Trophoblast cell (in vitro differentiated cells and primary cell): Measurements from ENCODE around the gene SLC66A3.

Source experiments
- DNase-seq, 2 donors: peaks; one replicate each; pipeline ENCODE4 v3.0.0-alpha.2; 2016
- H2AFZ ChIP-seq: 2 replicates; pipeline ENCODE4 v1.6.1; 2013; ENCODE audit warnings: low read length, moderate library complexity, mild to moderate bottlenecking; ENCODE audit not compliant: insufficient read depth, poor library complexity
- H2AK5ac ChIP-seq: 2 replicates; pipeline ENCODE4 v1.6.1; 2013; ENCODE audit warnings: mild to moderate bottlenecking, low read length
- H2BK120ac ChIP-seq: 2 replicates; pipeline ENCODE4 v1.6.1; 2013; ENCODE audit warnings: low read length, mild to moderate bottlenecking, moderate library complexity; ENCODE audit not compliant: insufficient read depth, poor library complexity
- H2BK12ac ChIP-seq: 2 replicates; pipeline ENCODE4 v1.6.1; 2013; ENCODE audit warnings: mild to moderate bottlenecking, low read length, moderate library complexity
- H2BK5ac ChIP-seq: 2 replicates; pipeline ENCODE4 v1.6.1; 2013; ENCODE audit warnings: low read length, low read depth, moderate library complexity, mild to moderate bottlenecking; ENCODE audit not compliant: poor library complexity
- H3K14ac ChIP-seq: 2 replicates; pipeline ENCODE4 v1.6.1; 2013; ENCODE audit warnings: mild to moderate bottlenecking, low read length
- H3K18ac ChIP-seq: 2 replicates; pipeline ENCODE4 v1.6.1; 2013; ENCODE audit warnings: mild to moderate bottlenecking, low read length
- H3K23ac ChIP-seq: 2 replicates; pipeline ENCODE4 v1.6.1; 2013; ENCODE audit warnings: low read length
- H3K27ac ChIP-seq: 2 replicates; pipeline ENCODE4 v1.5.1; 2013; ENCODE audit warnings: low read depth, mild to moderate bottlenecking, inconsistent platforms, low read length, moderate library complexity
- H3K27me3 ChIP-seq: 2 replicates; pipeline ENCODE4 v1.6.1; 2013; ENCODE audit warnings: inconsistent platforms, mild to moderate bottlenecking, low read length, moderate library complexity; ENCODE audit not compliant: insufficient read depth
- H3K36me3 ChIP-seq, 2 experiments: 1 replicate in 1 of 2; 2 replicates in 1 of 2; pipeline ENCODE4 v1.6.1; 2013; ENCODE audit warnings: low read length in 2 of 2, mild to moderate bottlenecking in 2 of 2, moderate library complexity in 1 of 2; ENCODE audit not compliant: insufficient read depth in 2 of 2, control insufficient read depth in 1 of 2
- H3K4ac ChIP-seq: 2 replicates; pipeline ENCODE4 v1.6.1; 2013; ENCODE audit warnings: low read depth, mild to moderate bottlenecking, low read length, moderate library complexity
- H3K4me1 ChIP-seq, 2 experiments: 1 replicate in 1 of 2; 2 replicates in 1 of 2; pipeline ENCODE4 v1.6.1; 2013; ENCODE audit warnings: low read length in 2 of 2, mild to moderate bottlenecking in 2 of 2, moderate library complexity in 1 of 2; ENCODE audit not compliant: insufficient read depth in 2 of 2, control insufficient read depth in 1 of 2
- H3K4me2 ChIP-seq: 2 replicates; pipeline ENCODE4 v1.6.1; 2013; ENCODE audit warnings: inconsistent platforms, mild to moderate bottlenecking, low read length, moderate library complexity
- H3K4me3 ChIP-seq: 2 replicates; pipeline ENCODE4 v1.5.1; 2013; ENCODE audit warnings: mild to moderate bottlenecking, low read depth, low read length, inconsistent platforms
- H3K79me1 ChIP-seq: one replicate; pipeline ENCODE4 v1.6.1; 2013; ENCODE audit warnings: low read length
- H3K79me2 ChIP-seq: 2 replicates; pipeline ENCODE4 v1.6.1; 2013; ENCODE audit warnings: low read length, mild to moderate bottlenecking; ENCODE audit not compliant: control insufficient read depth, insufficient read depth, poor library complexity
- H3K9ac ChIP-seq: 2 replicates; pipeline ENCODE4 v1.6.1; 2013; ENCODE audit warnings: mild to moderate bottlenecking, low read length
- H3K9me3 ChIP-seq: 2 replicates; pipeline ENCODE4 v1.6.1; 2013; ENCODE audit warnings: low read depth, mild to moderate bottlenecking, control low read depth, inconsistent platforms, low read length; ENCODE audit not compliant: insufficient read depth
- H4K12ac ChIP-seq: 2 replicates; pipeline ENCODE4 v1.6.1; 2013; ENCODE audit warnings: low read depth, mild to moderate bottlenecking, low read length, moderate library complexity
- H4K8ac ChIP-seq: 2 replicates; pipeline ENCODE4 v1.6.1; 2013; ENCODE audit warnings: low read depth, mild to moderate bottlenecking, low read length, moderate library complexity
- H4K91ac ChIP-seq: one replicate; pipeline ENCODE4 v1.6.1; 2013; ENCODE audit warnings: low read depth, mild to moderate bottlenecking, low read length, moderate library complexity
- WGBS: extraction: QIAGEN DNeasy Blood & Tissue Kit; methylation state at CpG from one replicate; pipeline ENCODE4 v1.1.7; 2013; ENCODE audit warnings: missing lambda C conversion rate; ENCODE audit not compliant: insufficient read length, insufficient coverage; ENCODE audit errors: extremely low coverage; 5-methylcytosine and 5-hydroxymethylcytosine counted together

Gene SLC66A3

DNA sequence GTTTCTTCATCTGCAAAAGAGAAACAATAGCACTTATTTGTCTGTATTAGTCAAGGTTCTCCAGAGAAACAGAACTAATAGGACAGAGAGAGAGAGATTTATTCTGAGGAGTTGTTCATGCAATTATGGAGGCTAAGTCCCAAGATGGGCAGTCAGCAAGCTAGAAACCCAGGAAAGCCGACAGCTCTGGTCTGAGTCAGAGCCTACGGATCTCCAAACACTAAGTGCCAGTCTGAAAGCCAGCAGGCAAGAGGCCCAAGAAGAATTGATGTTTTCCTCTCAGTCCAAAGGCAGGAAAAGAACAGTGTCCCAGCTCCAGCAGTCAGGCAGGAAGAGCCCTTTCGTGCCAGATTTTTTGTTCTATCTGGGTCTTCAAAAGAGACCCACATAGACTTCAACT lies 36.5 kb upstream of the SLC66A3 start:
- Histone ChIP-seq H3K4me2 (no peak overlapping the region), H3K27me3 (no peaks in the 10 kb centered on the region), H3K18ac (no peak overlapping the region), H3K4ac (no peak overlapping the region), H3K9me3 (no peaks in the 10 kb centered on the region), H2AK5ac (no peak overlapping the region), H4K12ac (no peak overlapping the region), H3K23ac (no peak overlapping the region), H3K14ac (no peak overlapping the region), H3K4me3 (no peak overlapping the region), H2AFZ (no peak overlapping the region), H3K36me3 (no peaks in the 10 kb centered on the region), H4K8ac (no peak overlapping the region), H4K91ac (no peak overlapping the region), H2BK12ac (no peak overlapping the region), H3K79me1 (peaks cover 12% of the 10 kb centered on the region), H3K79me2 (peaks cover 3% of the 10 kb centered on the region), H3K4me1 (peaks cover 11 to 13% of the 10 kb centered on the region in 2 experiments), H3K27ac (no peak overlapping the region), H2BK5ac (no peak overlapping the region), H2BK120ac (no peak overlapping the region), H3K9ac (no peak overlapping the region)
- no peak for DNase-seq
- WGBS, result no CpG with 5 or more reads among the region's 3 CpGs

- WGBS, result no CpG with 5 or more reads among the region's 8 CpGs
- Histone ChIP-seq H3K36me3 (no peaks in the 10 kb centered on the region), H3K23ac (no peak overlapping the region)
Observed at GRCh38 chr2:11121099-11121822, 34.0 kb upstream of the SLC66A3 start.

GRCh38 chr2:11121823-11122155 lies 33.5 kb upstream of the SLC66A3 start:
- Histone ChIP-seq H4K8ac (peak overlapping the region; percentile 89), H2BK12ac (peak overlapping the region; percentile 93), H3K14ac (peak overlapping the region; percentile 94), H3K79me1 (peaks cover 12% of the 10 kb centered on the region), H3K9ac (no peak overlapping the region), H3K23ac (no peak overlapping the region), H3K18ac (peak overlapping the region; percentile 69), H3K4me3 (no peak overlapping the region), H3K9me3 (no peaks in the 10 kb centered on the region), H3K4me2 (no peak overlapping the region), H4K91ac (peak overlapping the region; percentile 98), H2AFZ (peak overlapping the region; percentile 38), H4K12ac (no peak overlapping the region), H3K79me2 (peaks cover 3% of the 10 kb centered on the region), H3K4me1 (peaks cover 11 to 13% of the 10 kb centered on the region in 2 experiments), H3K27me3 (no peaks in the 10 kb centered on the region), H2BK5ac (peak overlapping the region; percentile 67), H3K27ac (peak overlapping the region; percentile 45), H2AK5ac (peak overlapping the region; percentile 83), H3K36me3 (no peaks in the 10 kb centered on the region), H3K4ac (peak overlapping the region; percentile 33), H2BK120ac (peak overlapping the region; percentile 95)
- WGBS, result no CpG with 5 or more reads among the region's 7 CpGs
- DNase-seq, result no peak

More at GRCh38 chr2:11121099-11121822, 34.0 kb upstream of the SLC66A3 start:
- no peak overlapping the region for H3K4ac ChIP-seq
- peak overlapping the region; percentile 69 for H3K18ac ChIP-seq
- peak overlapping the region; percentile 38 for H2AFZ ChIP-seq
- H4K91ac ChIP-seq, result peak overlapping the region; percentile 98
- peaks cover 3% of the 10 kb centered on the region for H3K79me2 ChIP-seq
- peak overlapping the region; percentile 95 for H2BK120ac ChIP-seq
- H2BK12ac ChIP-seq, result peak overlapping the region; percentile 93
- H3K9me3 ChIP-seq, result no peaks in the 10 kb centered on the region
- no peak overlapping the region for H3K4me3 ChIP-seq
- no peak overlapping the region for H3K9ac ChIP-seq
- peaks cover 12% of the 10 kb centered on the region for H3K79me1 ChIP-seq
- no peak overlapping the region for H3K4me2 ChIP-seq
- peaks cover 11 to 13% of the 10 kb centered on the region in 2 experiments for H3K4me1 ChIP-seq
- DNase-seq, result peak; percentile 47 to 76
- peak overlapping the region; percentile 94 for H3K14ac ChIP-seq
- peak overlapping the region; percentile 89 for H4K8ac ChIP-seq
- H4K12ac ChIP-seq, result no peak overlapping the region
- H3K27me3 ChIP-seq, result no peaks in the 10 kb centered on the region
- no peak overlapping the region for H3K27ac ChIP-seq
- peak overlapping the region; percentile 83 for H2AK5ac ChIP-seq
- H2BK5ac ChIP-seq, result peak overlapping the region; percentile 67

DNA sequence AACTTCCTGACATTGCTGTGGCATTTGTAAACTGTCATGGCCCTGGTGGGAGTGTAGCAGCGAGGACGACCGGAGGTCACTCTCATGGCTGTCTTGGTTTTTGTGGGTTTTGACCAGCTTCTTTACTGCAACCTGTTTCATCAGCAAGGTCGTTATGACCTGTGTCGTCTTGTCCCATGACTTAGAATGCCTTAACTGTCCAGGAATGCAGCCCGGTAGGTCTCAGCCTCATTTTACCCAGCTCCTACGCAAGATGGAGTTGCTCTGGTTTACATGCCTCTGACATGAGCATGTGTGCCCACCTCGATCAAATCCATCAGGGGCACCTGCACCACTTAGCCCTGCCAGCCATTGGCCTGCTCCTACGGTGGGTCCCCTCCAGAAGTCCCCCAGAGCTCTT lies 32.9 kb upstream of the SLC66A3 start:
- peak overlapping the region; percentile 16 for H2BK5ac ChIP-seq
- H3K36me3 ChIP-seq, result no peaks in the 10 kb centered on the region
- peak overlapping the region; percentile 34 for H3K18ac ChIP-seq
- H4K8ac ChIP-seq, result peak overlapping the region; percentile 35
- no peak overlapping the region for H2AK5ac ChIP-seq
- H2AFZ ChIP-seq, result no peak overlapping the region
- no peaks in the 10 kb centered on the region for H3K9me3 ChIP-seq
- peaks cover 12% of the 10 kb centered on the region for H3K79me1 ChIP-seq
- peak overlapping the region; percentile 60 for H4K91ac ChIP-seq
- H3K14ac ChIP-seq, result peak overlapping the region; percentile 34
- no peak overlapping the region for H3K9ac ChIP-seq
- no peak overlapping the region for H3K23ac ChIP-seq
- no peak overlapping the region for H3K4me3 ChIP-seq
- H3K4ac ChIP-seq, result no peak overlapping the region
- H2BK120ac ChIP-seq, result peak overlapping the region; percentile 56
- H3K27me3 ChIP-seq, result no peaks in the 10 kb centered on the region
- peaks cover 3% of the 10 kb centered on the region for H3K79me2 ChIP-seq
- H4K12ac ChIP-seq, result no peak overlapping the region
- H3K4me2 ChIP-seq, result no peak overlapping the region
- H3K27ac ChIP-seq, result peak overlapping the region; percentile 45
- no CpG with 5 or more reads among the region's 9 CpGs for WGBS
- H2BK12ac ChIP-seq, result no peak overlapping the region
- H3K4me1 ChIP-seq, result peaks cover 11 to 13% of the 10 kb centered on the region in 2 experiments
- DNase-seq, result peak in 1 of 2 donors; percentile 55
